HG02763 (cell line): ENCODE results near the gene DPYSL3.

Experiments used
- ATAC-seq: cut with Tn5 transposase; IDR thresholded peaks from one replicate; pipeline ENCODE4 v1.9.1; 2021; ENCODE audit warnings: mild to moderate bottlenecking, moderate library complexity; ENCODE audit not compliant: unreplicated experiment

DPYSL3 gene

DNA sequence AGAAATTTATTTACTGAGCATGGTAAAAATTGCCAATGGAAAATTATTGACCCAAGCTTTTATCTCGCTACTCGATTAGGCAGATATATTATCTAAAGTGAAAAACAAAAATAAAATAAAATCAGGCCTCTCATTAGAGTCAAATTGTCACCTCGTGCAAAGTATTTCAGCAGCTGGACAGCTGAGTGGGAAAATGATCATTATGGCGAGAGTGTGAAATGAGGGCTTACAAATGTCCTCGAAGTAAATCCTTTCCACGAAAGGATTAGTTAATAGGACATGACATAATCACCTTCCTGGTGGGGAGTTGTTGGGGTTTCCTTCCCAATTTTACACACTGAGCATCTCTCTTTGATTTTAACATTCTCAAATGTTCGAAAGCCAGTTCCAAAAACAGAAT lies 5.4 kb upstream of the DPYSL3 start:
- no peak for ATAC-seq

GRCh38 chr5:147512659-147513379 lies 3.0 kb upstream of the DPYSL3 start:
- no peak for ATAC-seq

DNA sequence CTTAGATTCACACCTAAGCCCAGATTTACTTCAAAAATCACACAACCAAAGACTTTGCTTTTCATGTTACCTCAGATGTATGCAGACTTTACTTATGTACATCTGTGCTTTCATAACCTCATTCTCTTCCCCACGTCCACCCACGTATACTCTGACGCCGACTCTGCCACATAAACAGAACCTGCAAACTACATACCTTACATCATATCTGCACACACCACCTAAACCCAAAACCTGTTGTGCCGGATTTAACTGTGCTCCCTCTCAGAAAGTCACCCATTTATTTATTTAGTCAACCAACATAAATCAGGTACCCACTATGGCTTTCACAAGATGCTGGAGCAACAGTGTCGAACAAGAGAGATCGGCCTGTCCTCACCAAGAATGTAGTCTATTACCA lies 1.0 kb upstream of the DPYSL3 start:
- ATAC-seq = no peak

- no peak for ATAC-seq
These were observed 693 bp downstream of the DPYSL3 start for GRCh38 chr5:147509041-147509709.

DNA sequence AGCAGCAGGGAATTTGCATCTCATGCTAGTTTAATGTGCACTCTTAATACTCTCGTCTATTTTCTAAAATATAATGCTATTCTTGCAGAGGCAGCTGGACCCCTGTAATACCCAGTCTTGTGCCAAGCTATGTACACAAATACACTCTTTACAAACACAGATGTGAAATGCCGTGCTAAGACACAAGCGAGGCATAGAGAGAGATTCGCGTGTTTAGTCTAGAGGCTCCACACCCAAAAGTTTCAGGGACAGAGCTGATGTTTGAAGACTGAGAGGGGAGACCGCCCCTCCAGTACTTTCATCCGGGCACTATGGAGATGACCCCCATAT lies 1.2 kb downstream of the DPYSL3 start:
- ATAC-seq = no peak

DNA sequence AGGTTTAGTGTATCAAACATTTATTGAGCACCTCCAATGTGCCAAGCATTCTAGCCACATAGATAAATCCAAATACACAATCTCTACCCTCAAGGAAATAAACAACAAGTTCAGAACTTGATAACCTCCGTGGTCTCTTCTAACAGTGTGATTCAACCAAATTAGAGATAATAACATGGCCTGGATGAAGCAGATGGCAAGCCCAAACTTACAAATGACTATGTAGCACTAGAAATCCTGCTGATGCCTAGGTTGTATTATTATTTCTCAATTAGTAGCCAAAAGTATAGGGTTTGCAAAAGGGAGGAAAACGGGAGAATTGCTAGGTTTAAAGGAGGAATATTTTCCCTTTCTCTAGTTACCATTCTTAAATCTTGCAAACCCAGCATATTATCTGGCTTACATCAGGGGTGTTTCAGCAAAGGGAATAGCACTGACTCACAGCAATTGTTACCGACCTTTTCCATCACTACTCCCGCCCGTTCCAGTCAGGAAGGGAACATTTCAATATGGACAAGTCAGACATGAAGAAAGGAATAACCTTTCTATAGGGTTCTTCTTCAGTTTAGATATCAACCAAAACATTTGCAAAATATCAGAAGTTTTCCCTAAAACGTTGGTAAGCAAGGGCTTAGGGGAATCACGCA lies 2.3 kb downstream of the DPYSL3 start:
- ATAC-seq = no peak

- ATAC-seq = no peak
These were observed 5.3 kb downstream of the DPYSL3 start for GRCh38 chr5:147504535-147504934.

GRCh38 chr5:147504011-147504410 lies 5.9 kb downstream of the DPYSL3 start:
- ATAC-seq = no peak

GRCh38 chr5:147490989-147491388 lies 18.9 kb downstream of the DPYSL3 start:
- ATAC-seq = no peak

DNA sequence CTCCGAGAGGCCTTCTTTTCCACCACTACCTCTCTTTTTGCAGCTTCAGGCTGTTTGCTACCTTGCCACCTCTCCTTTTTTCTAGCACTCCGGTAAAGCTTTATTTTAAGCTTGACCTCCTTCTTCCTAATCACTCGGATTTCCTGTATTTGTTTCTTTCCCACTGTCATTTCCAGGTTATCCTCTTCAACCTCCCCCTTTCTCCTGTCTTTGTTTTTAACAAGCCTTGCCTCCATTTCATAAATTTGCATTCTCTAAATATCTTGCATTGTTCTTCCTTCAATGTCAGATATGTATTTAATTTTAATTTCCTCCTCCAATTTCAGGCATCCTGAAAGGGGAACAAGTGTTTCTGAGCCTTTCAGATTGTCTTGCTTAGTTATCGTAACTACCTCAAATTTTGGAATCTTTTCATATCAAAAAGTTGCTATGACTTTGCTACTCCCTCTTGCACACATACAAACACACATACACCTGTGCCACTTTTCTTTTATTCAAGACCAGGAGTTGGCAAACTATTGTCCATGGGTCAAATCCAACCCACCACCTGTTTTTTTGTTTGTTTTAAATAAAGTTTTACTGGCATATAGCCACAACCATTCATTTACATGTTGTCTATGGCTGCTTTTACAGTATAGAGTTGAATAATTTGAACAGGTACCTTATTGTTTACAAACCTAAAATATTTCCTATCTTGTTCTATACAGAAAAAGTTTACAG lies 22.7 kb downstream of the DPYSL3 start:
- no peak for ATAC-seq

DNA sequence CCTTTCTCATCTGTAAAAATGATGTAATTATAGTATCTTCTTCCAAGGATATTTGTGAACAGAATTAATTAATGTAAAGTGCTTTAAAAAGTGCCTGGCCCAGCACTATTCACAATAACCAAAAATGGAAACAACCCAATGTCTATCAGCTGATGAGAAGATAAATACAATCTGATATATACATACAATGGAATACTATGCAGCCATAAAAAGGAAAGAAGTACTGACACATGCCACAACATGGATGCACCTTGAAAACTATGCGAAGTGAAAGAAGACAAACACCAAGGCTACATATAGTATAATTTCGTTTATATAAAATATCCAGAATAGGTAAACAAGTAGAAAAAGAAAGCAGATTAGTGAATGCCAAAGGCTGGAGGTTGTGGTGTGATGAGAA lies 24.1 kb downstream of the DPYSL3 start:
- no peak for ATAC-seq

DNA sequence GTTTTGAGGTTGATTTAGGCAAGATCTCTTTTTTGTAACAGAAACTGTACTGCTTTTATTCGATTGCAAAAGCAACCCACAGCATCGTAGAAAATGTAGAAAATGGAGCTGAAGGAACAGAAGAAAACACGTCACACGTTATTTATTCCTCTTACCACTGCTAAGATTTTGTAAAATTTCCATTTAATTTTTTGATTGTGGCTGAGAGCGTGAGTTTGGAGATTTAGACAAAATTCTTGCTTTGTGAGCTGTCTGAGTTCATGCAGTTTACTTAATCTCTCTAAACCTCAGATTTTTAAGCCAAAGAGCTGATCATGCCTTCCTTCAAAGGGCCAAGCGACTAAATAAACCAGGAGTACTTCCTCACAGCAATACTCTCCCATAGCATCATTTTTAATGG lies 24.8 kb downstream of the DPYSL3 start:
- no peak for ATAC-seq

DNA sequence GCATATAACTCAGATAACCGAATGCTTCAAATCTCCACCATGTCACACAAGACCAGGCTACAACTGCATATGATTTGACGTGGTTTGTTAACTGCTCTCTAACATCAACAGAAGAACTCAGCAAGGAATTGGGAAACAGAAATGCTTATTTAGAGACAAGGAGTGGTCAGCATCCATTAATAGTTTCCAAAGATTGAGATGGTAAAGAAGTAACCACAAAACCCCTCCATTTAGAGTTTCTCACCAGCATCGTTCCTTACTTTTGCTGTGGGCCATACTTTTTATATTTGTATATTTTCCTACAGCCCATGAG lies 25.2 kb downstream of the DPYSL3 start:
- ATAC-seq = no peak

GRCh38 chr5:147483961-147484707 lies 25.7 kb downstream of the DPYSL3 start:
- no peak for ATAC-seq

GRCh38 chr5:147483188-147483790 lies 26.6 kb downstream of the DPYSL3 start:
- no peak for ATAC-seq

- ATAC-seq = no peak
These were observed 27.1 kb downstream of the DPYSL3 start for GRCh38 chr5:147482706-147483180.

DNA sequence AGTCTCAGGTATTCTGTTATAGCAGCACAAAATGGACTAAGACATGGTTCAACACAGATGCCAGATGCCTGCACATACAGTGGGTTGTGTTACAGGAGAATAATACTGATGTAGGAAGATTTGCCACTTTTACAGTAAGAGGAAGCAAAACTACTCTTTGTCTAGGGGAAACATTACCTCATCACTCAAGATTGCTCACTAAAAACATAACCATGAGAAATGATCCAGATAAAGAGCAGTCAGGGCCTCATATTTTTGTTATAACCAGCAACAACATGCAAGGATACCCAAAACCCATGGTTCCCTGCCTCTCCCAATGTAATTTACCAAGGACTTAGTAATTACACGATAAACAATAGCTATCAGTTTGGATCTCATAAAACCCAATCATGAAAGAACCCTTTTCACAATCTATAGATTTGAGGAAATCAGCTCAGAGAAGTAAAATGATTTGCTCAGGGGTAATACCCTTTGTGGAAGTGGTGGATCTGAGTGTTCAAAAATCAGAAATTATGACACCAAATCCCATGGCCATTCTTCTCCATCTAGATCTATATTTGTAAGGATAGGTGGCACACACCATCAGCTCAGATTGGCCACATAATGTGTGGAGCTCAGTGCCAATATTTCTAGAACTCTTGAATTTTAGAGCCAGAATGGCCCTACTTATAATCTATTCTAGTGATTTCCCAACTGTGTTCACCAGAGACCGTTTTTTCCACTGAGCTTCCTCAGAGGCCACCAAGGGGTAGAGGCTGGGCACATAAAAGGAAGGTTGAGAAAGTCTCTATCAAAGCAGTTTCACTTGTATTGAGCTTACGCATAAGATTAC lies 27.8 kb downstream of the DPYSL3 start:
- ATAC-seq = no peak

- no peak for ATAC-seq
These were observed 28.5 kb downstream of the DPYSL3 start for GRCh38 chr5:147481376-147481775.

- no peak for ATAC-seq
These were observed 29.9 kb downstream of the DPYSL3 start for GRCh38 chr5:147479949-147480348.

- no peak for ATAC-seq
These were observed 30.4 kb downstream of the DPYSL3 start for GRCh38 chr5:147479444-147479843.
